Activated naive CD4-positive, alpha-beta T cell treated with anti-CD3 and anti-CD28 coated beads, Interleukin-2, amount 50 U/mL, for 72 hours (primary cell): ENCODE data around the gene KLC1. TPM values are rescaled to one million over a fixed set of nuclear protein-coding genes. Genes with fewer than 3 reads are reported as not detected.
A peak's percentile ranks its signal among the peaks of the same experiment; 100 is the strongest.

Source experiments
- ATAC-seq, 2 donors: fragments of 150-1000 bp; cut with Tn5 transposase; 2 replicates each; pipeline ENCODE4 v1.10.0; 2021; ENCODE audit warnings: mild to moderate bottlenecking in 2 of 2, moderate library complexity in 2 of 2
- DNase-seq, 2 donors: peaks; one replicate each; pipeline ENCODE4 v3.0.0; 2021 to 2022; ENCODE audit warnings: low spot score in 2 of 2
- H3K27ac Mint-ChIP-seq, 2 donors: one replicate each; pipeline ENCODE4 v1.8.0; 2022; ENCODE audit warnings: mild to moderate bottlenecking in 2 of 2, mixed read lengths in 2 of 2
- H3K36me3 Mint-ChIP-seq, 2 donors: one replicate each; pipeline ENCODE4 v1.8.0; 2022; ENCODE audit warnings: mixed read lengths in 2 of 2
- H3K9me3 Mint-ChIP-seq, 2 donors: one replicate each; pipeline ENCODE4 v1.8.0; 2022; ENCODE audit warnings: mixed read lengths in 2 of 2
- total RNA-seq, 2 donors: library from RNA; stranded (reverse); gene quantifications; one replicate each; pipeline ENCODE4 v1.2.3, GENCODE V29; 2022

The KLC1 gene
- total RNA-seq, 2 donors from 2014 or later = 114 to 137 TPM

DNA sequence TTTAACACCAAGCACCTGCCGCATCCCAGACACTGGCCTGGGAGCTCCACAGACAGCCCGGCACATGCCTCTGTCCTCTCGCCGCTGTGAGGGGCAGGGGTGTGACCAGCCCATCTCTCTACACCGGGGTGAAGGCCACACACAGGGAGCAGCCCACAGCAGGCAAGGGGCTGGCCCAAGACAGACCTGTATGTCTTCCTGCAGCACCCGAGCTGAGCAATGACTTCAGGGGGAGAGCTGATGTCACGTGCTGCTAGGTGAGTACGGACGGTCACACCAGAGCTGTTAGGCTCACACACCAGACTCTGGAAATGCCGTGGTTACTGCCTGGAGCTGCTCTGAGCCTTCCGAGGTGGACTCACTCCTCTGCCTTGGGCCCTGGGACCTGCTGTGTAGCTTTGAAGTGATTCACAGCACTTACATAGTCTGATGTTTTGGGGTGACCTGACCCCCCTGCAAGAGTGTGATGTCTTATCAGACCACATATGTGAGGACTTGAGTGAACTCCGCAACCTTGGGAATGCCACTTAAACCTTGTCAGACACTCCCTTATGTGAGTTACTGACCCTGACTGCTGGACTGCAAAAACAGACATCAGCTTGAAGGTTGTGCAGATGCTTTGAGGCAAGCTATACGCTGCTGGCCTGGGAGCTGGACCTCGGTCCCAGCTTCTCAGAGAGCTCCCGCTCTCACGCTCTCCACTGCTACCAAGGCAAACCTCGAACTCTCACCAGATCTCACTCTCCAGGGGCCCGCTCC lies 84.5 kb downstream of the KLC1 start:
- Mint-ChIP-seq H3K36me3 (peaks cover 0 to 7% of the 10 kb centered on the region in 2 donors), H3K27ac (peak overlapping the region; percentile 94 to 95), H3K9me3 (no peaks in the 10 kb centered on the region)
- DNase-seq = no peak
- no peak for ATAC-seq

DNA sequence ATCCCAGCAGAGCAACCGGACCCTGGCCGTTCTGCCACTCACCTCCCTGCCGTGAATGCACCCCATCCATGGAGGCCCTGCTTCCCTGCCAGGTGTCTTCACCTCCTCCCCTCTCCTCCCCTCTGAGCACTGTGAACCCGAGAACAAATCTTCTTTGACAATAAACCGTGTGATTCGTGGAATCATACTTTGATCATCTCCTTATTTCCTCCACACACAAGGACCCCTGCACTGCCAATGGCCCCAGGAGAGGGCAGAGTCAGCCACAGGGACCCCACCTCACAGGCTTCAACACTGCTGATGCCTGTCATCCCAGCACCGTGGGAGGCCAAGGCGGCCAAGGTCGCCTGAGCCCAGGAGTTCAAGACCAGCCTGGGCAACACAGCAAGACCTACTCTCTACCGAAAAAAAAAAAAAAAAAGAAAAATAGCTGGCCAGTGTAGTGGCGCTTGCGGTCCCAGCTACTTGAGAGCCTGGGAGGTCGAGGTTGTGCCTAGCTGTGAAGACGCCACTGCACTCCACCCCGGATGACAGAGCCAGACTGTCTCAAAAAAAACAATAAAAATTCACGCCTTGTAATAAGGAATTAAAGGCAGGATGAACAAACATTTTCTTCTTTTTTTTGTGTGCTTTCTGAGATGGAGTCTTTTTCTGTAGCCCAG lies 85.2 kb downstream of the KLC1 start:
- Mint-ChIP-seq H3K9me3 (no peaks in the 10 kb centered on the region), H3K27ac (peak overlapping the region; percentile 94 to 95), H3K36me3 (peaks cover 0 to 7% of the 10 kb centered on the region in 2 donors)
- ATAC-seq (no peak), DNase-seq (no peak)

DNA sequence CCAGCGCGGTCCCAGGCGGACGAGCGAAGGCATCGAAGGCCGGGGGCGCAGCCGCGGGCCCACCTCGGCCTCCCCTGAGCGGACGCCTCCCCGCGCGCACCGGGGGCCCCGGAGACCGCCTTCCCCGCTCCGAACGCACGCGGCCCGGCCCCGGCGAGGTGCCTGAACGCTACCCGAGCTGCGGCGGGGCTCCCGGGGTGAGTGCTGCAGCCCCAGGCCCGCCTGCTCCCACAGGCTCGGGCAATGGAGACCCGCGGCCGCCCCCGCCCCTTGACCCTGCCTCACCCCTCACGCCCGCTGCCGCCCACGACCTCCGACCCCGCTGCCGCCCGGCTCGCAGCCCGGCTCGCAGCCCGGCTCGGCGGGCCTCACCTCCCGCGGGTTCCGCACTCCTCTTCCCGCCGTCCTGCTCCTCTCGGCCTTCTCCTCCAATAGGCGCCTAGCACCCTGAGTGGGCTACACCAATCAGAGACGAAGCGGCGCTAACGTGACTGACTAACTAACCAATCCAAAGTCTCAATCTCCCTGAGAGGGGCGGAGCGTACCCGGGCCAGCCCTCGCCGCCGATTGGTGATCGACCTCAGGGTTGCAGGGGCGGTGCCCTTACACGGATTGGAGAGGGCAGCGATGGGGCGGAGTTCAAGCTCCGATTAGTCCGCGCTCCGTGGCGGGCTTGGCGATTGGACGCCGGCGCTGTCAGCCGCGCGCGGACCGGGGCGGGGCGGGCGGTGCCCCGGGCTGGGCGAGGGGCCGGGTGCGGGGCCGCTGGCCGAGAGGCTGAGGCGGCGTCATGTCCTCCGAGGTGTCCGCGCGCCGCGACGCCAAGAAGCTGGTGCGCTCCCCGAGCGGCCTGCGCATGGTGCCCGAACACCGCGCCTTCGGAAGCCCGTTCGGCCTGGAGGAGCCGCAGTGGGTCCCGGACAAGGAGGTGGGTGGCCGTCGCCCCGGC lies 86.3 kb downstream of the KLC1 start, which contains the start of the genes XRCC3 and ZFYVE21:
XRCC3 (minus strand) TSS at position 400 of the 949 bp plus-strand sequence. CDS start 4,364 bp downstream, outside the sequence.
ZFYVE21 (plus strand) TSS at position 759 of the 949 bp plus-strand sequence; CDS start at position 791, 32 bp downstream.
- no peaks in the 10 kb centered on the region for H3K9me3 Mint-ChIP-seq
- ATAC-seq (peak; percentile 94), DNase-seq (peak; percentile 99 to 100)

DNA sequence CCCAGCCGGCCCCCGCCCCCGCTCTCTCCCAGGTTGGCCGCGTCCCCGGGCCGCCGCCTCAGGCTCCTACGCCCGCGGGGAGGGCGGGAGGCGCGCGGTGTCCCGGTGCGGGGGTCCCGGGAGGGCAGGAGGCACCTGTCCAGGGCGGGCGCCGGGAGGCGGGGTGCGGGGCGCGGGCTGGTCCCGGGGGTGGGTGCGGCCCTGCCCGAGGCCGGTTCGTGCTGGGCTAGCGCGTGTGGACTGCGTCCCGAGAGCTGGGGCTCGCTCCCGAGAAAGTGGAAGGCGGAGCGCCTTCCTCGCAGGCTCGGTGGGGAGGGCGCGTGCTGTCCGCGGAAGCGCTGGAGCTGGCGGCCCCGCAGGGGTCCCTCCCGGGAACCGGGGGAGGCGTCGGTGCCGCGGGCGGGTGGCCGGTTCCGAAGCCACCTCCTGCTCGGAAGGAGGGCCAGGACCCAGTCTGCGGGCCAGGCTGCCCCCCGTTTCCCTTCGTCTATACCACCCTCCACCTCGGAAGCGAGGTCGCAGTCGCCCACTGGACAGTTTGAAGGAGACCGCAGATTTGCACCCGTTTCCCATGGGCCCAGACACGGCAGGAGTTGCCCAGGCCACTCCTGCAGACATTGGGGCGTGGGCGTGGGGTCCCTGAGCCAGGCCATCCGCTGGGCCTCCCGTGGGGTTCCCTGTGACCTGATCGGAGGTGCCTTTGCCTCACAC lies 87.2 kb downstream of the KLC1 start:
- peaks cover 0 to 7% of the 10 kb centered on the region in 2 donors for H3K36me3 Mint-ChIP-seq
- peak overlapping the region in 1 of 2 donors; percentile 93 for H3K27ac Mint-ChIP-seq
- DNase-seq (peak in 1 of 2 donors; percentile 24), ATAC-seq (no peak)
- H3K9me3 Mint-ChIP-seq = no peaks in the 10 kb centered on the region

More for the DNA sequence above, 86.3 kb downstream of the KLC1 start, which contains the start of the genes XRCC3 and ZFYVE21:
- Mint-ChIP-seq H3K36me3 (peaks cover 0 to 7% of the 10 kb centered on the region in 2 donors), H3K27ac (peak within 1 kb of the TSS; percentile 94 to 98)

DNA sequence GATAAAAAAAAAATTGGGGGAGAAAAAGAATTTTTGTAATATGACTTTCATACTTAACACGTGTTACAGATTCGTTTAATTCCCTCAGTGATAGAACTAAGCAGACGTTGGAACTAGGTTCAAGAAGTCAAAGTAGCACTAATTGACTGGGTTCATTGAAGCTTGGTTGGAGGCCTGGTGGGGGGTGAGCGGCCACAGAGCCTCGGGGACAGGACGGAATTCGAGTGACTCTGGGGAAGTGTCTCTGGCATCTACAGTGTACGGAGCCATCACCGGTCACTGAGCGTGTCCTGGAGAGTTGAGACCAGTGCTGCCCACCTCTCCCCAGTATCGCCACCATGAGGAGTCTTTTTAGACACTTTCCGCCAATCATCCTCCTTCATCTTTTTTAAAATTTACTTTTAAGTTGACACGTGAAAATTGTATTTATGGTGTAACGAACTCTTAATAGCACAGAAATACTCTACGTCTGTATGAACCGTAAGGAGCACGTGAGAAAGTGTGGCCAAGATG lies 87.9 kb downstream of the KLC1 start:
- no peak overlapping the region for H3K27ac Mint-ChIP-seq

DNA sequence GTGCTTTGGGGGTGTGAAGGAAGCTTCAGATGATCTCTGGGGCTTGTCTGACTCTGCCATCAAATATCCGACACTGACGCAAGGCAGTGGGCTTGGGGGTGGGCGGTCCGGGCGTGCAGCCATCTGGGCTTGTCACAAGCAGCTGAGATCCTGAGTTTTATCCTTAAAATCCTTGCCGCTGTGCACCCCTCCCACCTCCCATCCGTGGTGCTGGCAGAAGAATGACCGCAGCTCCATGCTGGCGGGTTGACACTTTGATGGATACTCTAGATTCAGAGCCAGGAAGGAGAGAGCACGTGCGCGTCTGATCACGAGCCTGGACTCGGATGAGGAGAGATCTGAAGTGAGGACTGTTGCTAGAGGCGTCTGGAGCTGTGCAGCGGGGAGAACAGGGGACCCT lies 89.6 kb downstream of the KLC1 start:
- no peaks in the 10 kb centered on the region for H3K9me3 Mint-ChIP-seq
- no peak overlapping the region for H3K27ac Mint-ChIP-seq
- ATAC-seq = no peak
- H3K36me3 Mint-ChIP-seq = peaks cover 0 to 7% of the 10 kb centered on the region in 2 donors
- no peak for DNase-seq

More for the DNA sequence above, 87.9 kb downstream of the KLC1 start:
- Mint-ChIP-seq H3K36me3 (peaks cover 0 to 7% of the 10 kb centered on the region in 2 donors), H3K9me3 (no peaks in the 10 kb centered on the region)
- DNase-seq (no peak), ATAC-seq (no peak)

DNA sequence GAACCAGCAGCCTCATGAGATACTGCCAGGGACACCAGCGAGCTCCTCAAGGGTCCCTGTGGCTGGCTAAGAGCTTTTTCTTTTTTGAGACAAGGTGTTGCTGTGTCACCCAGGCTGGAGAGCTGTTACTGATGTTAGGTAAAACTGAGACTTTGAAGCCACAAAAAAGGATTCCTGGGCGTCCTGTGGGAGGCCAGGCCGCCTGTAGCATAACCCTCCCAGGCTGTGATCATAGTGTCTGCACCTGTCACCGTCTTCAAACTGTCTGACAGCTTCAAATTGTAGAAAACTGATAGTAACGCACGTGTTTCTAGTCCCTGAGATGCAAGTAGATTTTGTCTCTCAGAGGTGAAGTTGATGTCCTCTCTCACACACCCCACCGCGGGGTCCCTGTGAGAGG lies 90.7 kb downstream of the KLC1 start:
- ATAC-seq = no peak
- H3K27ac Mint-ChIP-seq = no peak overlapping the region
- no peaks in the 10 kb centered on the region for H3K36me3 Mint-ChIP-seq
- H3K9me3 Mint-ChIP-seq = no peaks in the 10 kb centered on the region
- DNase-seq = no peak

DNA sequence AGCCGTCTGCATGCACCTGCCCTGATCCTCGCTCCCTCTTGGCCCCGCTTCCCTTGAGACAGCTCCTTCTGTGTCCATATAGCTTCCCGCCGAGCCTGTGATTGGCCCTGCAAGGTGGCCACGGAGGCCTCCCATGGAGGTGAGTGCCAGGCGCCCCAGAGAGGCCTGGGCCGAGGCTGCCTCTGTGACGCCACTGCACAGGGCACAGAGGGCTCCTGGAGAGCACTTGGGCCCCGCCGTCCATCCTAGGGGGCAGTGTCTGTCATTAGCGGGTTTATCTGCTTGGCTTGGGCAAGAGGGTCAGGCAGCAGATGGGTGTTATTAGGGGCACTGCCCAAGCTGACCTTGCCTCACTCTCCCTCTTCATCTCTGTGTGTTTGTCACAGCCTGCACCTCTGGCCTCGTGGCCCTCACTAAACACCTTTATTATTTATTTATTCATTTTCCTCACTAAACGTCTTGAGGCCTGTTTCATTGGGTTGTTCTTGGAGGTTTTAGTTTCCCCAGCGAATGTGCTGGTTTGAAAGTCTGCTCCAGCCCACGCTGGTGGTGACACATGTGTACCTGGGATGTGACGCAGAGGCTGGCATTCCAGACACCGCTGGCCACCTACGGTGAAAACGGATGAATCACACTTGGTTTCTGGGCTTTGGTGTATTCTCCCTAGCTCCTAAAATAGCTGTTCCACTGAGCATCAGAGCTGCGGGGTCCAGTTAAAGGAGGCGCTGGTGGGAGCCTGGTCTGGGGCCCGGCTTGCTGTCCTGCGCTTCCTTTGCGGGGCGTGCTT lies 92.5 kb downstream of the KLC1 start:
- ATAC-seq = peak in 1 of 2 donors; percentile 78
- Mint-ChIP-seq H3K9me3 (no peaks in the 10 kb centered on the region), H3K27ac (no peak overlapping the region), H3K36me3 (no peaks in the 10 kb centered on the region)
- no peak for DNase-seq

DNA sequence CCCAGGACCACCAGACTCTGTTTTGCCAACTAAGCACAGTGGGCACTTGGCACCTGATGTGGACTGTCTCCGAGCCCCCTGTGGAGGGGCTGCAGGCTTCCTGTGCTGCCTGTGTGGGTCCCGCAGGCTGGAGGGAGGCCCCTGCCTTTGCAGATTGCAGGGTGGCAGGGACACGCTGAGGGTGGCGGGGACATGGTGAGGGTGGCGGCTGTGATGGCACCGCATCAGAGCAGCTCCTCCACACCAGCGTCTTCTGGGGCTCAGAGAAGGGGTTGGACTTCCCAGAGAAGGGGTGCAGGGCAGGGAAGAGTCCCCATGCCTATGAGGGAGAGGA lies 94.7 kb downstream of the KLC1 start:
- H3K27ac Mint-ChIP-seq = no peak overlapping the region
- H3K36me3 Mint-ChIP-seq = no peaks in the 10 kb centered on the region
- no peaks in the 10 kb centered on the region for H3K9me3 Mint-ChIP-seq
- no peak for DNase-seq
- ATAC-seq = no peak

DNA sequence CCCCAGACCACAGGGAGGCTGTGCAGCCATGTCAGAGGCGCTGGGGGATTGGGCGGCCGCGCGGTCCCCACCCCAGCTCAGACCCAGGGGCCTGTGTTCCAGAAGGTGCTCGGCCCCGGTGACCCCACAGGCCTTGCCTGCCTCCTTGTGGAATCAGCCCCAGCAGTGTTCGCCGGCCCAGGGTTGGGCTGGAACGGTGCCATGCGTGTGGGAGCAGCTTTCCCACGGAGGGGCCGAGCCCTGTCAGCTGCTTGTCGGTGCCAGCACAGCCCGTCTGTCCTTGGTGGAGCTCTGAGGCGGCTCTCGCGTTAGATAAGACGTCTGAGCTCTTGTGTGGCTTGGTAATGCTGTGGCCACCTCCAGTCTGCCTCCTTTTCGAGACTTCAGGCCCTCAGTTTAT lies 95.1 kb downstream of the KLC1 start:
- ATAC-seq (no peak), DNase-seq (no peak)
- Mint-ChIP-seq H3K27ac (no peak overlapping the region), H3K9me3 (no peaks in the 10 kb centered on the region), H3K36me3 (no peaks in the 10 kb centered on the region)

DNA sequence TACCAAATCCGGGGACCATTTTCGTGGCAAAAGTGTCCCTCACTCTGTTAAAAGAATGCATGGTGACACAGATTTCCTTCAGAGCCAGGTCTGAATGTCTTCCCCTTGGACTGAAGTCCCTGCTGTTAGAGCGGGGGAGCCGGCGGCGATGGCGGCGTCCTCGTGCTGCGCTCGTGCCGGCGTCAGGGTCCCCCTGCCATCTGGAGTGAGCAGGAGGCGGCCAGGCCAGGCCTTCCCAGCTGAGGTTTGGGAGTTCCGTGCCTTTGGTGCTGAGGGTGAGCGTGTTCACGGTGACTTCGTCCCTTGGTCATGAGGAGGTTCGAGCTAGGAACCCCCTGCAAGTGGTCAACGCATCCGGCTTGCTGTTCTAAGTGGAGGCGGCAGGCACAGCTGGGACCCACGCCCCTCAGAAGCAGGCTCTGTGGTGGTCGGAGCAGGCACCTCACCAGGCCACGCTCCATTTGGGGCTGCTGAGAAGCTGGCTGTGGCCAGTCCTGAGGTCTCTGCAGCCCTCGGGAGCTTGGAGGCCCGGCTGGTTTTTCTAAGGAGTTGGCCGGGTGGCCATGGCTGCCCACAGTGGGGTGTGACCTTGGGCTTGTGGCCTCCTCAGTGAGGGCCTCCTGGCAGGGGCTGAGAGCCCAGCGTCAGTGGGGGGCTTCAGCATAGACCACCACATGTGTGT lies 96.1 kb downstream of the KLC1 start:
- ATAC-seq (no peak), DNase-seq (no peak)
- Mint-ChIP-seq H3K36me3 (no peaks in the 10 kb centered on the region), H3K27ac (no peak overlapping the region), H3K9me3 (no peaks in the 10 kb centered on the region)

DNA sequence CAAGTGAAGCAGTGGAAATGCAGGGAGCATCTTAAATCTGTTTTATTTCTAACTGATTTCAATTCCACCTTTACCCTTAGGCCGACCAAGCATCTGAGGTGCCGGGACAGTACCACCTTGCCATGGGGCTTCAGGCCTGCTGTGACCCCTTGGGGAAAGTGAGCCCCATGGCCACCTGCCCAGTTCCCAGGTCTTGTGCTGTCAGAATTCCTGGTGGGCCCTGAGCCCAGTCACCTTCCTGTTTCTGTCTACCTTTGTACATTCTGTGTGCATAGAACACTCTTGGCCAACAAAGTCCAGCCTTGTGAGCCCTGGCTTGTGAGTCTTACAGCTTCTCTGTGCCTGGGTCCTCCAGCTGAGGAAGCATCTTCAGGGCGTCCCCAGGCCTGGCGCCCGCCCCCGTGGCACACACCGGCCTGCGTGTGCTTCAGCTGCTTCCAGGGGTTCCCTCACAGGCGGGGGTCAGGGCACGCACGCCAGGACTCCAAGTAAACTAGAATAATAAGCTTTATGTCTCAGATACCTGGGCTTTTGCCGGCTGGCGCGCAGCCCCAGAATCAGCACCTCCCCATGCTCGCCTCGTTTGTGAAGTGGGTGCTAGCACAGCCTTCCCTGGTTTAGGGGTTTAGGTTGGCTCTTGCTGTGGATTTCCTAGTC lies 96.9 kb downstream of the KLC1 start:
- no peak for ATAC-seq

DNA sequence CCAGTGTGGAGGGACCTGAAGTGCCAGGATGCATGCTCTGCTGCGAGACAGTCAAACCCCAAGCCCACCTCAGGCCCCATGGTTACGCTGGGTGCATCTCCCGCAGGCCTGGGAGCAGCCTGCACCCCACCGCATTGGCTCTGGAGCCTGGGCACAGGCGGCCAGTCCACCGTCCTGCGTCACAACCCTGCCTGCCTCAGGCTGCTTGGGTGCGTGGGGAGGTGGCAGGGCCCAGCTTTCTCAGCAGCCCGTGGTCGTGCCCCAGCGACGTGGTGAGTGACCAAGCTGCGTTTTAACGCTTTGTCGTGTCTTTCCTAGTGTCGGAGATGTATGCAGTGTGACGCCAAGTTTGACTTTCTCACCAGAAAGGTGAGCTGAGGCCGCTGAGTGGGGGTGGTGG lies 97.5 kb downstream of the KLC1 start:
- Mint-ChIP-seq H3K36me3 (no peaks in the 10 kb centered on the region), H3K27ac (no peak overlapping the region), H3K9me3 (no peaks in the 10 kb centered on the region)
- DNase-seq (no peak), ATAC-seq (no peak)

More for the DNA sequence above, 96.9 kb downstream of the KLC1 start:
- Mint-ChIP-seq H3K9me3 (no peaks in the 10 kb centered on the region), H3K27ac (no peak overlapping the region), H3K36me3 (no peaks in the 10 kb centered on the region)
- DNase-seq = no peak

DNA sequence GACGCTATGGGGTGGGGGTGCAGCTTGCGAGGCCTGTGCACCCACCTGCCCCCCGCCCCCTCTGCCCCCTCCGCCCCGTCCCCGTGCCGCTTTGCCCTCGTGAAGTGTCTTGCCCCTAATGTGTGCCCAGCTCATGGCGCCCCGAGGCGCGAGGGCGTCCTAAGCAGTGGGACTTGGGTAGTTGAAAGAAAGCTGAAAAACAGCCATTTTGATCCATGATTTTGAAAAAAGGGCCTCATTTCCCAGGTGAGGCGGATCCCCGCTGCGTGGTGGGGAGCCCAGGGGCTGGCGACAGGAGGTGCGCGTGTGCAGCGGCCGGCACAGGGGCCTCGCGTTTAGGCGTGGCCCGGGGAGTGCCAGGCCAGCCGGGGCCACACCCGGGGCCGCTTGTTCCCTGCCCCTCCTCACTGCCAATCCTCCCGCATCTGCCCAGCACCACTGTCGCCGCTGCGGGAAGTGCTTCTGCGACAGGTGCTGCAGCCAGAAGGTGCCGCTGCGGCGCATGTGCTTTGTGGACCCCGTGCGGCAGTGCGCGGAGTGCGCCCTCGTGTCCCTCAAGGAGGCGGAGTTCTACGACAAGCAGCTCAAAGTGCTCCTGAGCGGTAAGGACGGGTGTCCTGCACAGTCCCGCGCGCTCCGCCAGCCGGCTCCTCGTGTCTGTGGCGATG lies 98.4 kb downstream of the KLC1 start:
- Mint-ChIP-seq H3K36me3 (no peaks in the 10 kb centered on the region), H3K9me3 (no peaks in the 10 kb centered on the region), H3K27ac (no peak overlapping the region)
- ATAC-seq = no peak
- DNase-seq = no peak
